ENCODE data around the gene PALM3. TPM values are rescaled to one million over a fixed set of nuclear protein-coding genes. Genes with fewer than 3 reads are reported as not detected.

PALM3 gene
- total and polyA plus RNA-seq, 2 experiments from 2014 or later = 16.6 to 45.8 TPM

- TF ChIP-seq REST (IDR thresholded peaks at IDR 0.05; ENCODE audit: unreplicated experiment) = no peak
These were observed 20.7 kb upstream of the PALM3 start (continued) for GRCh38 chr19:14082675-14082960.

GRCh38 chr19:14081797-14082674 lies 20.2 kb upstream of the PALM3 start:
- TF ChIP-seq ZNF331 (CRISPR knock-in tag; IDR thresholded peaks at IDR 0.05; ENCODE audit: low read depth) (no peak), POLR2AphosphoS5 (IDR thresholded peaks at IDR 0.05; ENCODE audit: low read depth) (0 out of 2 replicates have a peak, but pooled peaks have one; percentile 4)
- no peak overlapping the region for H3K27ac ChIP-seq (ENCODE audit: low read depth)
- Mint-ChIP-seq H3K27me3 (ENCODE audit: insufficient read depth, low read depth, poor library complexity) (peaks cover 5% of the 10 kb centered on the region), H3K9me3 (no peaks in the 10 kb centered on the region), H3K36me3 (ENCODE audit: low read depth) (no peaks in the 10 kb centered on the region), H3K27ac (0 out of 2 replicates have a peak overlapping the region, but pooled peaks have one; percentile 75), H3K4me1 (peaks cover 3% of the 10 kb centered on the region; the same call in 1 of the 3 replicates), H3K4me3 (peak overlapping the region; percentile 95)
- H3K4me2 ChIP-seq = peak overlapping the region; percentile 72
- H2AFZ ChIP-seq = no peak overlapping the region
- H3K9me2 ChIP-seq (ENCODE audit: insufficient read depth) = no peaks in the 10 kb centered on the region
- H4K20me1 ChIP-seq (replicated peaks; ENCODE audit: insufficient read depth) = no peaks in the 10 kb centered on the region
- no peaks in the 10 kb centered on the region for H3K36me3 ChIP-seq (ENCODE audit: insufficient read depth)
- H3K27me3 ChIP-seq (ENCODE audit: insufficient read depth) = peaks cover 35% of the 10 kb centered on the region
- H3K4me1 ChIP-seq (ENCODE audit: insufficient read depth) = peaks cover 10% of the 10 kb centered on the region; the same call in 1 of the 2 replicates
- DNase-seq (ENCODE audit: low spot score) = no peak
- H3K4me3 ChIP-seq = peak overlapping the region; percentile 50
- H3F3A ChIP-seq (replicated peaks; ENCODE audit: low read depth) = peaks cover 17% of the 10 kb centered on the region; the same call in 1 of the 2 replicates
- H3K79me2 ChIP-seq (replicated peaks; ENCODE audit: insufficient read depth) = no peaks in the 10 kb centered on the region
- peak; percentile 16 for ATAC-seq

- Mint-ChIP-seq H3K36me3 (ENCODE audit: low read depth) (no peaks in the 10 kb centered on the region), H3K4me3 (peak overlapping the region; percentile 95), H3K4me1 (peaks cover 3% of the 10 kb centered on the region; the same call in 1 of the 3 replicates), H3K9me3 (no peaks in the 10 kb centered on the region), H3K27me3 (ENCODE audit: insufficient read depth, low read depth, poor library complexity) (peaks cover 9% of the 10 kb centered on the region), H3K27ac (peak overlapping the region; percentile 90)
- DNase-seq (ENCODE audit: low spot score) (peak; percentile 100), ATAC-seq (peak; percentile 85)
- Histone ChIP-seq H3K4me3 (peak overlapping the region; percentile 54), H3K27ac (ENCODE audit: low read depth) (no peak overlapping the region), H4K20me1 (replicated peaks; ENCODE audit: insufficient read depth) (no peaks in the 10 kb centered on the region), H3K4me2 (peak overlapping the region; percentile 72), H3K27me3 (ENCODE audit: insufficient read depth) (peaks cover 37% of the 10 kb centered on the region), H3K9me2 (ENCODE audit: insufficient read depth) (no peaks in the 10 kb centered on the region), H3K4me1 (ENCODE audit: insufficient read depth) (peaks cover 10% of the 10 kb centered on the region; the same call in 1 of the 2 replicates), H3K36me3 (ENCODE audit: insufficient read depth) (no peaks in the 10 kb centered on the region), H2AFZ (no peak overlapping the region), H3F3A (replicated peaks; ENCODE audit: low read depth) (peaks cover 12% of the 10 kb centered on the region; the same call in 1 of the 2 replicates), H3K79me2 (replicated peaks; ENCODE audit: insufficient read depth) (no peaks in the 10 kb centered on the region)
- no peak for TF ChIP-seq ZNF114 (CRISPR knock-in tag; IDR thresholded peaks at IDR 0.05)
- no peak for TF ChIP-seq ZNF331 (CRISPR knock-in tag; IDR thresholded peaks at IDR 0.05; ENCODE audit: low read depth)
- peak; percentile 82 for TF ChIP-seq CREB1 (CRISPR knock-in tag; IDR thresholded peaks at IDR 0.05; ENCODE audit: low read depth)
- no peak for TF ChIP-seq JUNB (IDR thresholded peaks at IDR 0.05; ENCODE audit: unreplicated experiment)
- no peak for TF ChIP-seq EZH2phosphoT487 (IDR thresholded peaks at IDR 0.05; ENCODE audit: unreplicated experiment)
- no peak for TF ChIP-seq CTCF (conservative IDR thresholded peaks at IDR 0.05; ENCODE audit: low read depth in 2 of 2)
- TF ChIP-seq STAT1 (IDR thresholded peaks at IDR 0.05; ENCODE audit: unreplicated experiment) = no peak
- TF ChIP-seq REST (IDR thresholded peaks at IDR 0.05; ENCODE audit: unreplicated experiment) = no peak
These were observed 19.3 kb upstream of the PALM3 start for GRCh38 chr19:14080887-14081796.

Measured in GM23338 (cell line).